Vagina (tissue), 2 donors: ENCODE data around the gene TP73.

Source experiments
- CTCF ChIP-seq, 3 experiments: fragments of 450-650 bp in 2 of 3; fragments of 200-600 bp in 1 of 3; sonication (generic) in 1 of 3; IDR thresholded peaks; one replicate each; pipeline ENCODE4 v1.5.1; 2017 to 2019; ENCODE audit warnings: antibody characterized with exemption in 3 of 3, mild to moderate bottlenecking in 2 of 3, moderate library complexity in 2 of 3
- POLR2A ChIP-seq, 2 donors: fragments of 450-650 bp; IDR thresholded peaks; one replicate each; pipeline ENCODE4 v1.6.1; 2017; ENCODE audit warnings: antibody characterized with exemption in 2 of 2, mild to moderate bottlenecking in 2 of 2, moderate library complexity in 2 of 2
- POLR2AphosphoS5 ChIP-seq, 2 donors: sonication (generic); formaldehyde crosslinking; IDR thresholded peaks; one replicate each; pipeline ENCODE4 v1.9.0; 2017; ENCODE audit warnings: antibody characterized with exemption in 2 of 2, mild to moderate bottlenecking in 2 of 2, low read depth in 1 of 2; ENCODE audit not compliant: insufficient read depth in 1 of 2

- TF ChIP-seq CTCF (IDR thresholded peaks at IDR 0.05): no peak
- no peak for TF ChIP-seq POLR2A (IDR thresholded peaks at IDR 0.05)
- no peak for TF ChIP-seq POLR2AphosphoS5 (IDR thresholded peaks at IDR 0.05; ENCODE audit: insufficient read depth in 1 of 2, low read depth in 1 of 2)
These were observed 24.5 kb downstream of the TP73 start for GRCh38 chr1:3676581-3677470.
